SK-N-SH (cell line): ENCODE measurements around the gene MS4A10. TPM values are rescaled to one million over a fixed set of nuclear protein-coding genes. Genes with fewer than 3 reads are reported as not detected.
A peak's percentile ranks its signal among the peaks of the same experiment; 100 is the strongest.

Source experiments
- CTCF ChIA-PET: fragments of 300-600, 350-600 bp; formaldehyde crosslinking; extraction: SDS; loops from one replicate; lab custom pipeline; 2021; lab: Yijun Ruan, JAX
- POLR2A ChIA-PET: fragments of 350-600 bp; sonication (Branson Sonifier 250); formaldehyde crosslinking; extraction: SDS; loops from one replicate; lab custom pipeline; 2020; ENCODE audit warnings: antibody characterized with exemption, inconsistent platforms; lab: Yijun Ruan, JAX
- DNase-seq: peaks from one replicate; pipeline ENCODE4 v3.0.0; 2012
- H2AFZ ChIP-seq: fragments of 200-600 bp; sonication (generic); 2 replicates; pipeline ENCODE4 v1.8.1; 2016; ENCODE audit warnings: antibody characterized with exemption, mild to moderate bottlenecking, low read depth
- H3F3A ChIP-seq: fragments of 200-600 bp; sonication (generic); replicated peaks from 2 replicates; pipeline ENCODE3; 2016; ENCODE audit warnings: antibody characterized with exemption, mild to moderate bottlenecking; ENCODE audit not compliant: insufficient read depth
- H3K27ac ChIP-seq, 2 experiments: fragments of 200-500 bp in 1 of 2; fragments of 200-600 bp in 1 of 2; sonication (Bioruptor generic) in 1 of 2; sonication (generic), shearing (Covaris generic) in 1 of 2; 2 replicates each; pipeline versions ENCODE4 v1.5.1 to v1.6.1; 2014 to 2016; ENCODE audit warnings: low read depth in 2 of 2, inconsistent platforms in 1 of 2, low read length in 1 of 2, mild to moderate bottlenecking in 1 of 2, mixed read lengths in 1 of 2
- H3K27me3 ChIP-seq: fragments of 200-600 bp; sonication (generic), shearing (Covaris generic); 2 replicates; pipeline ENCODE4 v1.6.1; 2016; ENCODE audit warnings: mixed run types; ENCODE audit not compliant: insufficient read depth
- H3K36me3 ChIP-seq, 2 experiments: fragments of 200-500 bp in 1 of 2; fragments of 200-600 bp in 1 of 2; sonication (Bioruptor generic) in 1 of 2; sonication (generic) in 1 of 2; replicated peaks in 1 of 2; 2 replicates each; pipeline versions ENCODE3 to v1.5.1; 2014 to 2016; ENCODE audit warnings: low read length in 1 of 2, mild to moderate bottlenecking in 1 of 2; ENCODE audit not compliant: insufficient read depth in 2 of 2, control insufficient read depth in 1 of 2
- H3K4me1 ChIP-seq, 2 experiments: fragments of 200-500 bp in 1 of 2; fragments of 200-600 bp in 1 of 2; sonication (Bioruptor generic) in 1 of 2; sonication (generic), shearing (Covaris generic) in 1 of 2; 2 replicates each; pipeline versions ENCODE4 v1.5.1 to v1.6.1; 2014 to 2016; ENCODE audit warnings: low read depth in 1 of 2, low read length in 1 of 2, mixed run types in 1 of 2; ENCODE audit not compliant: insufficient read depth in 2 of 2, control insufficient read depth in 1 of 2
- H3K4me2 ChIP-seq: fragments of 200-600 bp; sonication (generic), shearing (Covaris generic); 2 replicates; pipeline ENCODE4 v1.6.1; 2017; ENCODE audit warnings: mixed run types
- H3K4me3 ChIP-seq, 2 experiments: fragments of 200-500 bp in 1 of 2; fragments of 200-600 bp in 1 of 2; sonication (Bioruptor generic) in 1 of 2; sonication (generic), shearing (Covaris generic) in 1 of 2; 2 replicates each; pipeline versions ENCODE4 v1.5.1 to v1.8.1; 2014 to 2016; ENCODE audit warnings: low read depth in 2 of 2, inconsistent platforms in 1 of 2, low read length in 1 of 2, mild to moderate bottlenecking in 1 of 2, mixed read lengths in 1 of 2, moderate library complexity in 1 of 2
- H3K79me2 ChIP-seq: fragments of 200-600 bp; sonication (generic); 2 replicates; pipeline ENCODE4 v1.8.1; 2017; ENCODE audit warnings: mild to moderate bottlenecking; ENCODE audit not compliant: insufficient read depth
- H3K9ac ChIP-seq: fragments of 200-600 bp; sonication (generic); 2 replicates; pipeline ENCODE4 v1.6.1; 2017; ENCODE audit warnings: mixed run types
- H3K9me2 ChIP-seq: fragments of 200-600 bp; sonication (generic); 2 replicates; pipeline ENCODE4 v1.6.1; 2017; ENCODE audit warnings: mixed run types
- H3K9me3 ChIP-seq: fragments of 200-600 bp; sonication (generic); 2 replicates; pipeline ENCODE4 v1.6.1; 2017; ENCODE audit warnings: mixed run types, mild to moderate bottlenecking, moderate library complexity
- H4K20me1 ChIP-seq: fragments of 200-600 bp; sonication (generic); 2 replicates; pipeline ENCODE4 v1.6.1; 2017; ENCODE audit warnings: mild to moderate bottlenecking, mixed run types; ENCODE audit not compliant: insufficient read depth
- EZH2phosphoT487 ChIP-seq: fragments of 200-600 bp; sonication (generic); IDR thresholded peaks from 2 replicates; pipeline ENCODE4 v1.6.1; 2017; ENCODE audit warnings: low read depth, mixed run types, mild to moderate bottlenecking, antibody characterized with exemption, moderate library complexity, borderline replicate concordance
- FOSL2 ChIP-seq: IDR thresholded peaks from 2 replicates; pipeline ENCODE4 v1.4.0; 2012; ENCODE audit warnings: low read depth, mild to moderate bottlenecking, moderate library complexity, borderline replicate concordance
- FOXJ3 ChIP-seq: sonication (generic); formaldehyde crosslinking; IDR thresholded peaks from 2 replicates; pipeline ENCODE4 v1.5.1; 2020; ENCODE audit warnings: mild to moderate bottlenecking, missing genetic modification reagents
- FOXM1 ChIP-seq: IDR thresholded peaks from 2 replicates; pipeline ENCODE4 v1.4.0; 2012; ENCODE audit warnings: low read depth, mild to moderate bottlenecking
- JUND ChIP-seq: IDR thresholded peaks from 2 replicates; pipeline ENCODE4 v1.4.0; 2012
- NFIC ChIP-seq: IDR thresholded peaks from 2 replicates; pipeline ENCODE4 v1.4.0; 2012; ENCODE audit warnings: borderline replicate concordance
- NRF1 ChIP-seq: IDR thresholded peaks from 2 replicates; pipeline ENCODE4 v1.6.1; 2012; ENCODE audit warnings: low read depth, mild to moderate bottlenecking, low read length
- POLR2AphosphoS5 ChIP-seq: IDR thresholded peaks from 2 replicates; pipeline ENCODE4 v1.6.1; 2012; ENCODE audit warnings: low read depth, low read length
- RAD21 ChIP-seq: IDR thresholded peaks from 2 replicates; pipeline ENCODE4 v1.6.1; 2012; ENCODE audit warnings: mild to moderate bottlenecking, low read length
- RXRA ChIP-seq: IDR thresholded peaks from 2 replicates; pipeline ENCODE4 v1.4.0; 2012; ENCODE audit warnings: low read depth, mild to moderate bottlenecking, borderline replicate concordance
- TAF1 ChIP-seq: IDR thresholded peaks from 2 replicates; pipeline ENCODE4 v1.6.1; 2012; ENCODE audit warnings: low read depth, mild to moderate bottlenecking, low read length, moderate library complexity, borderline replicate concordance
- USF2 ChIP-seq: fragments of 150-350 bp; IDR thresholded peaks from 2 replicates; pipeline ENCODE4 v1.6.1; 2017; ENCODE audit warnings: antibody characterized with exemption, low read length, low read depth, borderline replicate concordance
- YY1 ChIP-seq: IDR thresholded peaks from 2 replicates; pipeline ENCODE4 v1.4.0; 2012; ENCODE audit warnings: low read depth, mild to moderate bottlenecking
- WGBS: methylation state at CpG from one replicate; pipeline ENCODE4 v1.1.6; 2017; ENCODE audit warnings: low lambda C conversion rate; 5-methylcytosine and 5-hydroxymethylcytosine counted together
- polyA plus RNA-seq, 3 experiments: library from polyadenylated mRNA; depleted of rRNA; stranded (reverse); fragments of >200 nt; gene quantifications; 2 replicates each; pipeline ENCODE4 v1.2.3, GENCODE V29; 2012
- TF ChIP-seq, protein P1 (sequence below): fragments of 200-600 bp; sonication (generic); IDR thresholded peaks from 2 replicates; pipeline ENCODE4 v1.6.1; 2017; ENCODE audit warnings: antibody characterized with exemption, mild to moderate bottlenecking, moderate library complexity
- TF ChIP-seq, protein P2 (sequence below): IDR thresholded peaks from 2 replicates; pipeline ENCODE4 v1.6.1; 2012; ENCODE audit warnings: mild to moderate bottlenecking, low read depth, low read length, moderate library complexity
- TF ChIP-seq, protein P3 (sequence below): IDR thresholded peaks from 2 replicates; pipeline ENCODE4 v1.4.0; 2012; ENCODE audit warnings: low read depth, borderline replicate concordance

The MS4A10 gene
- polyA plus RNA-seq, 1 of the 3 experiments (the other 2 are of a cell fraction), result not detected

- TF ChIP-seq POLR2AphosphoS5 (no peak), YY1 (no peak), NRF1 (no peak), FOSL2 (no peak), FOXM1 (no peak), RAD21 (no peak), TAF1 (no peak), USF2 (no peak), RXRA (no peak), FOXJ3 (CRISPR knock-in tag) (no peak), NFIC (no peak), EZH2phosphoT487 (no peak), JUND (no peak)
- TF ChIP-seq, protein P1, sequence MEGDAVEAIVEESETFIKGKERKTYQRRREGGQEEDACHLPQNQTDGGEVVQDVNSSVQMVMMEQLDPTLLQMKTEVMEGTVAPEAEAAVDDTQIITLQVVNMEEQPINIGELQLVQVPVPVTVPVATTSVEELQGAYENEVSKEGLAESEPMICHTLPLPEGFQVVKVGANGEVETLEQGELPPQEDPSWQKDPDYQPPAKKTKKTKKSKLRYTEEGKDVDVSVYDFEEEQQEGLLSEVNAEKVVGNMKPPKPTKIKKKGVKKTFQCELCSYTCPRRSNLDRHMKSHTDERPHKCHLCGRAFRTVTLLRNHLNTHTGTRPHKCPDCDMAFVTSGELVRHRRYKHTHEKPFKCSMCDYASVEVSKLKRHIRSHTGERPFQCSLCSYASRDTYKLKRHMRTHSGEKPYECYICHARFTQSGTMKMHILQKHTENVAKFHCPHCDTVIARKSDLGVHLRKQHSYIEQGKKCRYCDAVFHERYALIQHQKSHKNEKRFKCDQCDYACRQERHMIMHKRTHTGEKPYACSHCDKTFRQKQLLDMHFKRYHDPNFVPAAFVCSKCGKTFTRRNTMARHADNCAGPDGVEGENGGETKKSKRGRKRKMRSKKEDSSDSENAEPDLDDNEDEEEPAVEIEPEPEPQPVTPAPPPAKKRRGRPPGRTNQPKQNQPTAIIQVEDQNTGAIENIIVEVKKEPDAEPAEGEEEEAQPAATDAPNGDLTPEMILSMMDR, result no peak
- TF ChIP-seq, protein P2, sequence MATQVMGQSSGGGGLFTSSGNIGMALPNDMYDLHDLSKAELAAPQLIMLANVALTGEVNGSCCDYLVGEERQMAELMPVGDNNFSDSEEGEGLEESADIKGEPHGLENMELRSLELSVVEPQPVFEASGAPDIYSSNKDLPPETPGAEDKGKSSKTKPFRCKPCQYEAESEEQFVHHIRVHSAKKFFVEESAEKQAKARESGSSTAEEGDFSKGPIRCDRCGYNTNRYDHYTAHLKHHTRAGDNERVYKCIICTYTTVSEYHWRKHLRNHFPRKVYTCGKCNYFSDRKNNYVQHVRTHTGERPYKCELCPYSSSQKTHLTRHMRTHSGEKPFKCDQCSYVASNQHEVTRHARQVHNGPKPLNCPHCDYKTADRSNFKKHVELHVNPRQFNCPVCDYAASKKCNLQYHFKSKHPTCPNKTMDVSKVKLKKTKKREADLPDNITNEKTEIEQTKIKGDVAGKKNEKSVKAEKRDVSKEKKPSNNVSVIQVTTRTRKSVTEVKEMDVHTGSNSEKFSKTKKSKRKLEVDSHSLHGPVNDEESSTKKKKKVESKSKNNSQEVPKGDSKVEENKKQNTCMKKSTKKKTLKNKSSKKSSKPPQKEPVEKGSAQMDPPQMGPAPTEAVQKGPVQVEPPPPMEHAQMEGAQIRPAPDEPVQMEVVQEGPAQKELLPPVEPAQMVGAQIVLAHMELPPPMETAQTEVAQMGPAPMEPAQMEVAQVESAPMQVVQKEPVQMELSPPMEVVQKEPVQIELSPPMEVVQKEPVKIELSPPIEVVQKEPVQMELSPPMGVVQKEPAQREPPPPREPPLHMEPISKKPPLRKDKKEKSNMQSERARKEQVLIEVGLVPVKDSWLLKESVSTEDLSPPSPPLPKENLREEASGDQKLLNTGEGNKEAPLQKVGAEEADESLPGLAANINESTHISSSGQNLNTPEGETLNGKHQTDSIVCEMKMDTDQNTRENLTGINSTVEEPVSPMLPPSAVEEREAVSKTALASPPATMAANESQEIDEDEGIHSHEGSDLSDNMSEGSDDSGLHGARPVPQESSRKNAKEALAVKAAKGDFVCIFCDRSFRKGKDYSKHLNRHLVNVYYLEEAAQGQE, result no peak
- TF ChIP-seq, protein P3, sequence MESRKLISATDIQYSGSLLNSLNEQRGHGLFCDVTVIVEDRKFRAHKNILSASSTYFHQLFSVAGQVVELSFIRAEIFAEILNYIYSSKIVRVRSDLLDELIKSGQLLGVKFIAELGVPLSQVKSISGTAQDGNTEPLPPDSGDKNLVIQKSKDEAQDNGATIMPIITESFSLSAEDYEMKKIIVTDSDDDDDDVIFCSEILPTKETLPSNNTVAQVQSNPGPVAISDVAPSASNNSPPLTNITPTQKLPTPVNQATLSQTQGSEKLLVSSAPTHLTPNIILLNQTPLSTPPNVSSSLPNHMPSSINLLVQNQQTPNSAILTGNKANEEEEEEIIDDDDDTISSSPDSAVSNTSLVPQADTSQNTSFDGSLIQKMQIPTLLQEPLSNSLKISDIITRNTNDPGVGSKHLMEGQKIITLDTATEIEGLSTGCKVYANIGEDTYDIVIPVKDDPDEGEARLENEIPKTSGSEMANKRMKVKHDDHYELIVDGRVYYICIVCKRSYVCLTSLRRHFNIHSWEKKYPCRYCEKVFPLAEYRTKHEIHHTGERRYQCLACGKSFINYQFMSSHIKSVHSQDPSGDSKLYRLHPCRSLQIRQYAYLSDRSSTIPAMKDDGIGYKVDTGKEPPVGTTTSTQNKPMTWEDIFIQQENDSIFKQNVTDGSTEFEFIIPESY, result no peak
- H4K20me1 ChIP-seq, result no peaks in the 10 kb centered on the region; the same call in 1 of the 2 replicates
- 89% methylated on average over 13 of the region's 14 CpGs for WGBS
- no peaks in the 10 kb centered on the region for H3K27me3 ChIP-seq
- H3K4me3 ChIP-seq, result no peak overlapping the region
- H3K36me3 ChIP-seq, result peaks cover 0 to 1% of the 10 kb centered on the region in 2 experiments
- no peaks in the 10 kb centered on the region for H3F3A ChIP-seq
- no peaks in the 10 kb centered on the region for H3K9me3 ChIP-seq
- ChIA-PET CTCF (interaction anchor here (0.8 to 23.7 kb wide), 3 partner anchors 8 to 55 kb away, joined by 4 to 550 read pairs (median 16); partner anchors contain the start of gene PRPF19), POLR2A (no interaction called here)
- no peak overlapping the region for H3K9ac ChIP-seq
- H2AFZ ChIP-seq, result 0 out of 2 replicates have a peak overlapping the region, but pooled peaks have one; percentile 68
- DNase-seq, result no peak
- H3K4me2 ChIP-seq, result no peak overlapping the region
- H3K79me2 ChIP-seq, result peaks cover 37% of the 10 kb centered on the region
- no peaks in the 10 kb centered on the region for H3K9me2 ChIP-seq
- H3K4me1 ChIP-seq, result peaks cover 0 to 34% of the 10 kb centered on the region in 2 experiments; a peak in 3 of 4 replicates
- peak overlapping the region in 1 of 2 experiments; percentile 66; a peak in 1 of 4 replicates for H3K27ac ChIP-seq
Measured at GRCh38 chr11:60840470-60841430, 55.6 kb downstream of the MS4A10 start.
